Large intestine (tissue), 3 donors: ENCODE data around the gene ZNFX1. TPM values are rescaled to one million over a fixed set of nuclear protein-coding genes. Genes with fewer than 3 reads are reported as not detected.

Source experiments
- DNase-seq, 2 donors: peaks; one replicate each; pipeline versions ENCODE4 v3.0.0 to v3.0.0-alpha.2; 2013
- H3K27ac ChIP-seq: one replicate; pipeline ENCODE4 v1.5.1; 2013; ENCODE audit warnings: low read length
- H3K27me3 ChIP-seq: 2 replicates; pipeline ENCODE4 v1.6.1; 2013; ENCODE audit warnings: low read length; ENCODE audit not compliant: control insufficient read depth, insufficient read depth
- H3K36me3 ChIP-seq: 2 replicates; pipeline ENCODE4 v1.6.1; 2013; ENCODE audit warnings: low read length; ENCODE audit not compliant: control insufficient read depth, insufficient read depth
- H3K4me1 ChIP-seq: one replicate; pipeline ENCODE4 v1.6.1; 2013; ENCODE audit warnings: low read length; ENCODE audit not compliant: control insufficient read depth, insufficient read depth
- H3K4me3 ChIP-seq: one replicate; pipeline ENCODE4 v1.5.1; 2013; ENCODE audit warnings: low read length
- H3K9me3 ChIP-seq: one replicate; pipeline ENCODE4 v1.6.1; 2013; ENCODE audit warnings: mild to moderate bottlenecking, low read depth, low read length, moderate library complexity; ENCODE audit not compliant: control insufficient read depth
- WGBS: methylation state at CpG from one replicate; pipeline ENCODE4 v1.1.5; 2013; ENCODE audit warnings: low lambda C conversion rate; ENCODE audit not compliant: insufficient coverage; 5-methylcytosine and 5-hydroxymethylcytosine counted together
- polyA plus RNA-seq: library from polyadenylated mRNA; unstranded; fragments of 120-200 nt; gene quantifications from one replicate; pipeline ENCODE4 v1.2.1, GENCODE V29; 2013

Gene ZNFX1
- polyA plus RNA-seq, 1 donor: 16.4 TPM

- Histone ChIP-seq H3K9me3 (no peaks in the 10 kb centered on the region), H3K27ac (no peak overlapping the region), H3K4me1 (no peaks in the 10 kb centered on the region), H3K4me3 (no peak overlapping the region), H3K27me3 (no peaks in the 10 kb centered on the region), H3K36me3 (peaks cover 90% of the 10 kb centered on the region)
- no peak for DNase-seq
- no CpG with 5 or more reads among the region's 10 CpGs for WGBS
These were observed 29.6 kb downstream of the ZNFX1 start for GRCh38 chr20:49248301-49248700.

- no peaks in the 10 kb centered on the region for H3K4me1 ChIP-seq
- H3K27ac ChIP-seq: no peak overlapping the region
- no peak for DNase-seq
- H3K27me3 ChIP-seq: no peaks in the 10 kb centered on the region
- no CpG with 5 or more reads among the region's 5 CpGs for WGBS
- no peak overlapping the region for H3K4me3 ChIP-seq
- no peaks in the 10 kb centered on the region for H3K9me3 ChIP-seq
- peaks cover 91% of the 10 kb centered on the region for H3K36me3 ChIP-seq
These were observed 30.1 kb downstream of the ZNFX1 start for GRCh38 chr20:49247792-49248191.

GRCh38 chr20:49247169-49247723 is 30.6 kb downstream of the ZNFX1 start:
- H3K36me3 ChIP-seq: peaks cover 90% of the 10 kb centered on the region
- H3K4me1 ChIP-seq: no peaks in the 10 kb centered on the region
- 100% methylated on average over 1 of the region's 8 CpGs for WGBS
- no peak overlapping the region for H3K27ac ChIP-seq
- H3K27me3 ChIP-seq: no peaks in the 10 kb centered on the region
- H3K9me3 ChIP-seq: no peaks in the 10 kb centered on the region
- H3K4me3 ChIP-seq: no peak overlapping the region
- no peak for DNase-seq

GRCh38 chr20:49245921-49246740 is 31.7 kb downstream of the ZNFX1 start:
- peaks cover 91% of the 10 kb centered on the region for H3K36me3 ChIP-seq
- H3K27me3 ChIP-seq: no peaks in the 10 kb centered on the region
- H3K4me3 ChIP-seq: no peak overlapping the region
- peak in 1 of 2 donors; percentile 47 for DNase-seq
- no peak overlapping the region for H3K27ac ChIP-seq
- WGBS: no CpG with 5 or more reads among the region's 3 CpGs
- no peaks in the 10 kb centered on the region for H3K9me3 ChIP-seq
- no peaks in the 10 kb centered on the region for H3K4me1 ChIP-seq

DNA sequence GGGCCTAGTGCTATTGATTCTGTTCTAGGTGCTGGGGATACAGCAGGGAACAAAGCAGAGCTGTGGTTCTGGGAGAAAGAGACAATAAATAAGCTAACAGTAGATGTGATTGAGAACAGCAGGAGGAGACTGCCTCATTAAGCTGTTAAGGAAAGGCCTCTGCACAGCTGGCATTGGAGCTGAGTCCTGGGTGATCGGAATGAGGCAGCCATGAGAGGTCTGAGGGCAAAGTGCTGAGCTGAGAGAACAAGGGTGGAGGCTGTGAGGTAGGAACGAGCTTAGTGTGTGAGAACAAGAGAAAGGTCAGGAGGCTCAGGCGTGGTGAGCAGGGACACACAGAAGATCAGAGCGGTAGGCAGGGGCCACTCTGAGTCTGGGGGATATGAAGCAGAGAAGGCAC is 40.3 kb downstream of the ZNFX1 start:
- Histone ChIP-seq H3K27ac (peak overlapping the region; percentile 78), H3K36me3 (peaks cover 85% of the 10 kb centered on the region), H3K4me3 (no peak overlapping the region), H3K9me3 (no peaks in the 10 kb centered on the region), H3K27me3 (no peaks in the 10 kb centered on the region), H3K4me1 (peaks cover 7% of the 10 kb centered on the region)
- WGBS: no CpG with 5 or more reads among the region's 4 CpGs
- DNase-seq: peak; percentile 73 to 90

DNA sequence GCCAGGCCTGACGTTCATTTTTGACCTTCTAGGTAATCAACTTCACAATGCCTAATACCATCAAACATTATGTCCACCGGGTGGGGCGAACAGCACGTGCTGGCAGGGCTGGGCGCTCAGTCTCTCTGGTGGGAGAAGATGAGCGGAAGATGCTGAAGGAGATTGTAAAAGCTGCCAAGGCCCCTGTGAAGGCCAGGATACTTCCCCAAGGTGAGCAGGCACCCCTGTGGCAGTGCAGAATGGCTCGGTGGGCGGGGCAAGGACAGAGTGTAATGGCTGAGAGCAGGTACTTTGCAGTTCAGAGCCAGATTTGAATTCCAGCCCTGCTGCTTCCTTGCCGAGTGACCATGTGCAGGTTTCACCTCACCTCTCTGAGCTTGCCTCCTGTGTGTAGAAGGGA is 41.6 kb downstream of the ZNFX1 start:
- no peaks in the 10 kb centered on the region for H3K9me3 ChIP-seq
- no peak overlapping the region for H3K4me3 ChIP-seq
- peaks cover 82% of the 10 kb centered on the region for H3K36me3 ChIP-seq
- H3K27me3 ChIP-seq: no peaks in the 10 kb centered on the region
- H3K27ac ChIP-seq: no peak overlapping the region
- peaks cover 9% of the 10 kb centered on the region for H3K4me1 ChIP-seq
- no CpG with 5 or more reads among the region's 9 CpGs for WGBS
- no peak for DNase-seq

- peaks cover 24% of the 10 kb centered on the region for H3K4me1 ChIP-seq
- H3K9me3 ChIP-seq: no peaks in the 10 kb centered on the region
- DNase-seq: no peak
- H3K27me3 ChIP-seq: no peaks in the 10 kb centered on the region
- H3K36me3 ChIP-seq: peaks cover 86% of the 10 kb centered on the region
- WGBS: no CpG with 5 or more reads among the region's 6 CpGs
- H3K27ac ChIP-seq: no peak overlapping the region
- H3K4me3 ChIP-seq: no peak overlapping the region
These were observed 43.0 kb downstream of the ZNFX1 start for GRCh38 chr20:49234831-49235230.

DNA sequence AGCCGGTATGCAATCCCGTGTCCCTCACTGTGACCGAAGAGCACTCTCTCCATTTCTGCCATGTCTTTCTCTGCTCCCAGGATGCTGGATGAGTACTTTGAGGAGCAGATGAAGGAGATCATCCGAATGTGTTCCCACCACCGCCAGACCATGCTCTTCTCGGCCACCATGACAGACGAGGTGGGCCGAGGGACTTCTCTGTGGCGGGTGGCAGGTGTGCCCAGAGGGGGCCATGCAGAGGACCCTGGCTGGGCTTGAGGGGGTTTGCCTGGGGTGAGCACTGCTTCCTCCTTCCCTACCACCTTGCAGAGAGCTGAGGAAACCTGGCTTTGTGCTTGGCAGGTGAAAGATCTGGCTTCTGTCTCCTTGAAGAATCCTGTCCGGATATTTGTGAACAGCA is 44.6 kb downstream of the ZNFX1 start:
- WGBS: no CpG with 5 or more reads among the region's 10 CpGs
- peaks cover 82% of the 10 kb centered on the region for H3K36me3 ChIP-seq

DNA sequence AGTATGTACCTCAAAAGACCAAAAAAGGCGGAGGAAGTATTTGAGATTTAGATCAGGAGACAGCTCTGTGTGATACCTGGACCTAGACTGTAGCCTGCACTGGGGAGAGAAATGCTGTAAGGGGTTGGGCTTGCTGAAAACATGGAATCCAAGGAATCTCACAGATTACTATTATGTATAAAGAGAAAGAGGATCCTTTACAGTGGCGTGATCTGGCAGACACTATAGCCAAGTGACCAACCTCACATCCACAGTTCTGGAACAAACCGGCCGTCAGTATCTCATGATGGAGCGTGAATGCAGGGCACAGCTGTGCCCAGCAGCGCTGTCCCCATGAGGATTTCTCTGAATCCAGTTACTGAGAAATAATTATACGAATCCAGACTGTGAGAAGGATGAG is 46.4 kb downstream of the ZNFX1 start:
- no CpG with 5 or more reads among the region's 7 CpGs for WGBS
- Histone ChIP-seq H3K27me3 (no peaks in the 10 kb centered on the region), H3K27ac (peak overlapping the region; percentile 78), H3K36me3 (peaks cover 78% of the 10 kb centered on the region), H3K4me3 (no peak overlapping the region), H3K9me3 (no peaks in the 10 kb centered on the region), H3K4me1 (peaks cover 25% of the 10 kb centered on the region)
- DNase-seq: no peak

More for the DNA sequence above, 44.6 kb downstream of the ZNFX1 start:
- no peak overlapping the region for H3K27ac ChIP-seq
- peaks cover 32% of the 10 kb centered on the region for H3K4me1 ChIP-seq
- no peak for DNase-seq
- no peaks in the 10 kb centered on the region for H3K27me3 ChIP-seq
- no peaks in the 10 kb centered on the region for H3K9me3 ChIP-seq
- no peak overlapping the region for H3K4me3 ChIP-seq

GRCh38 chr20:49230561-49231133 is 47.2 kb downstream of the ZNFX1 start:
- H3K36me3 ChIP-seq: peaks cover 81% of the 10 kb centered on the region
- peaks cover 25% of the 10 kb centered on the region for H3K4me1 ChIP-seq
- no peaks in the 10 kb centered on the region for H3K9me3 ChIP-seq
- DNase-seq: peak; percentile 68 to 88
- H3K4me3 ChIP-seq: no peak overlapping the region
- H3K27ac ChIP-seq: peak overlapping the region; percentile 78
- 73% methylated on average over 3 of the region's 8 CpGs for WGBS
- H3K27me3 ChIP-seq: no peaks in the 10 kb centered on the region
